ENCODE results near the gene ZP4. TPM values are rescaled to one million over a fixed set of nuclear protein-coding genes. Genes with fewer than 3 reads are reported as not detected.

ZP4 gene, protein sequence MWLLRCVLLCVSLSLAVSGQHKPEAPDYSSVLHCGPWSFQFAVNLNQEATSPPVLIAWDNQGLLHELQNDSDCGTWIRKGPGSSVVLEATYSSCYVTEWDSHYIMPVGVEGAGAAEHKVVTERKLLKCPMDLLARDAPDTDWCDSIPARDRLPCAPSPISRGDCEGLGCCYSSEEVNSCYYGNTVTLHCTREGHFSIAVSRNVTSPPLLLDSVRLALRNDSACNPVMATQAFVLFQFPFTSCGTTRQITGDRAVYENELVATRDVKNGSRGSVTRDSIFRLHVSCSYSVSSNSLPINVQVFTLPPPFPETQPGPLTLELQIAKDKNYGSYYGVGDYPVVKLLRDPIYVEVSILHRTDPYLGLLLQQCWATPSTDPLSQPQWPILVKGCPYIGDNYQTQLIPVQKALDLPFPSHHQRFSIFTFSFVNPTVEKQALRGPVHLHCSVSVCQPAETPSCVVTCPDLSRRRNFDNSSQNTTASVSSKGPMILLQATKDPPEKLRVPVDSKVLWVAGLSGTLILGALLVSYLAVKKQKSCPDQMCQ
- not detected in 2 replicates for total RNA-seq

GRCh38 chr1:237890822-237891221, at the start of gene ZP4:
TSS of gene ZP4 (minus strand) at chr1:237890922. CDS start at chr1:237890635, 287 bp downstream.

Measured in smooth muscle cell of trachea (primary cell).